HuH-7 (cell line): Measurements from ENCODE around the gene SPAG6.

ENCODE experiments used
- DNase-seq: peaks from one replicate; pipeline ENCODE4 v3.0.0; 2011; ENCODE audit warnings: low spot score

SPAG6 gene

DNA sequence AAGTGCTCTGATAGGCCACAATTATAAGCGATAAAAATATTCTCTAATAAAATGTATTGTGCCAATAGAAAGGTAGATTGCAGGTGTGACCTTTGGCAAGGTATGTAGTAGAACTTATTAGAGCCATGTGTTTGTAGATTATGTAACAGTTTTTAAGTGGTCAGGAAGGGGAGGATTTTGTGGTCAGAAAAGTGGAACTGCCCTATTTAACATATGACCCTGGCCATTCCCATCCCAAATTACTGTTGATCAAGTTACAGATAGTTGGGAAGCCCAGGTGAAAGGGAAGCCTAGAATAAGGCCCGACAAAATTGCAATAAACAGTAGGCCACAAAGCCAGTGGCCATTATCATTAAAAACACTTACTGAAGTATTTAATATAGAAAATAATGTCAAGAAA lies 89.2 kb downstream of the SPAG6 start:
- DNase-seq = no peak

- DNase-seq = no peak
Observed at GRCh38 chr10:22435650-22436049, 90.4 kb downstream of the SPAG6 start.

DNA sequence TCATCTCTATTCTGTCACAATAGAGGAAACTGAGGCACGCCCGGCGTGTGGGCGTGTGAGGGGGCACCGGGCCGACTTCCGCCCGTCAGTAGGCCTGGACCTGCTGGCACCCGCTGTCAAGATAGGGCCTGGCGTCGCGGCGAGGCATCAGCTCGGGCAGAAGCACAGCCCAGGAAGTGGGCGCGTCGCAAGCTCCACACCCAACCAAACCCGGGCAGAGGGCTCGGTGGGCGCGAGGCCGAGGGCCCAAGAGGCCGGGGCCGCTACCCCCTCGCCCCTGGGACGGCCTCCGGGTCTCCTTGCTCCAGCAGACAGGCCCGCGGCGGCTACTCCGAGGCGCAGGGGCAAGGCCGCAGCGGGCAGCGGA lies 91.2 kb downstream of the SPAG6 start:
- DNase-seq = no peak

DNA sequence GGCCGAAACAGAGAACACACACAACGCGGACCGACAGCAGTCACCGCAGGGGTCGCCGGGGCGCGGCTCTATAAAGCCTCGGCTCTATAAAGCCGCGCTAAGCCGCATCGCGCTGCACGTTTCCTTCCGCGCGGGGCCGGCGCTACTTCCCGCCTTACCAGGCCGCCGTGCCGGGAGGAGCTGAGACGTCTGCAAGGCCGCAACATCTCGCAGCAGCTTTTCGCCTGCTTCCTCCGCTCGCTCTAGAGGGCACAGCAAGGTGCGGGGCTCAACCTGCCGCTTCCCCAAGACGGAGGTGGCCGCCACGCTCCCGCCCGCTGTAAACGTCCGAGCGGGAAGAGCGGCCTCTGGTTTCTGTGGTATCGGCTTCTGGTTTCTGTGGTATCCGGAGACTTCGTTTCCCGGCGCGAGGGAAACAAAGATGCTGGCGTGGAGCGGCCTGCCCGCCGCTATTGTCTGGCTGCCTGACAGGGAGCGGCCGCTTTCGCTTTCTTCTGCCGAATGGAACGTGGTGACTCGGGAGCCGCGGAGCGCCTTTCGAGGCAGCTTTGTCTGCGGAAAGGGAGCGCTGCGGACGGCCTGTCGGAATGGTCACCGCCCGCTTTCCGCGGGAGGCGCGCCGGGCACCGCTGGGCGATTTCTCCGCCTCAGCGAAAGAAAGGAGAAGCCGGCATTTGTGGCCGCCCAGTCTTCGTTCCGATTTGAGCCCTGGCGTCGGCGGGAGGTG lies 91.8 kb downstream of the SPAG6 start:
- peak; percentile 81 for DNase-seq

- peak; percentile 55 for DNase-seq
Observed at GRCh38 chr10:22437620-22438588, 92.6 kb downstream of the SPAG6 start.

DNA sequence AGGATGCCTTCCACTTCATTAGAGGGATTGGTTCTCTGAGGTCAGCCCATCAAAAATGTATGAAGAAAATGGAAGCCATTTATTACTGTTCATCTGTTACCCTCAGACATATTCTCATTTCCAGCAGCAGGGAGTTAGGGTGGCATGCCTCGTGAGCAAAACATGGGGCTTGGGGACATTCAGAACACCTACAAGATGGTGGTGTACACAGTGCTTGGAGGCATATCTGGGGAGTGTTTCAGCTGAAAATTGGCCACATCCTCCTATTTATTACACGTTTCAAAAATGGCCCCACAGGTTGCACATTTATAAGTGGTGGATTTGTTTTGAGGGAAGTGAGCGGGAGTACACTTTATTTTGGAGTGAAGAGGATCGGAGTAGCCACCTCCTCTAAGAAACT lies 93.4 kb downstream of the SPAG6 start:
- no peak for DNase-seq

DNA sequence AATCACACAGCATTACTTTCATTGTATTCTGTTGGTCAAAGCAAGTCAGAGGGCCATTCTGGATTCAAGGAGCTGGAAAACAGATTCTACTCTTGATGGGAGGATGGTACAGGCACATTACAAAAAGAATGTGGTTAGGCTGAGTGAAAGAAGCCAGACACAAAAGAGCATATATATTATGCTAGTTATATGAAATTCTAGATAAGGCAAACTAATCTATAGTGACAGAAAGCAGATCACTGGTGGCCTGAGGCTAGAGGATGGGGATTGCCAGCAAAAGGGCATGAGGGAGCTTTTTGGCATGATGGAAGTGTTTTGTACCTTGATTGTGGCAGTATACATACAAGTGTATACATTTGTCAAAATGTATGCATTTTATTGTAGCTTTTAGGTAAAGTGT lies 96.8 kb downstream of the SPAG6 start:
- DNase-seq = no peak

- no peak for DNase-seq
Observed at GRCh38 chr10:22442468-22442867, 97.2 kb downstream of the SPAG6 start.

- no peak for DNase-seq
Observed at GRCh38 chr10:22443175-22443901, 98.0 kb downstream of the SPAG6 start.

DNA sequence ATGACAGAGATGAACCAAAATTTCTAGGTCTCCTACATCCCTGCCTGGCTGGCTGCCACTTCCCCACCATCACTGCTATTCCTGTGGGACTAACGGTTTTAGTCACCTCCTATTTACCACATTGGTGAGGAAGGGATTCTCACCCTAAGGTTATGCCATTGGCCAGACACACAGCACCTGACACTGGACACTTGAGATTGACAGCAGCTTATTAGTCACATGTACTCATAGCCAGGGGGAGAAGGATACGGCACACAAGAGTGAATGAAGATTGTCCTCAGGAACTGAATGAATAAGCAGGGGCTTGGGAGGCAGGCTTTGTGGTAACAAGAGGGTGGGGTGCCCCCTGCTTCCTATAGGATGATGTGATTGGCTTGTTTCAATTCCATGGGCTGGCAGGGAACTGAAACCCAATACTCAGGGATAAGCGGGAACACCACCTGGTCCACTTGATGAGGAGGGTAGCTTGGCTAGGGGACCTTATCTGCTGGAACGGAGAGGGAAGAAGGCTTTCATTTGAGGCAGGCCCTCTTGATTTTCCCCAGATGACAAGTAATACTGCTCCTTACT lies 99.0 kb downstream of the SPAG6 start:
- DNase-seq = no peak

GRCh38 chr10:22445495-22445894 lies 100.2 kb downstream of the SPAG6 start:
- DNase-seq = no peak

DNA sequence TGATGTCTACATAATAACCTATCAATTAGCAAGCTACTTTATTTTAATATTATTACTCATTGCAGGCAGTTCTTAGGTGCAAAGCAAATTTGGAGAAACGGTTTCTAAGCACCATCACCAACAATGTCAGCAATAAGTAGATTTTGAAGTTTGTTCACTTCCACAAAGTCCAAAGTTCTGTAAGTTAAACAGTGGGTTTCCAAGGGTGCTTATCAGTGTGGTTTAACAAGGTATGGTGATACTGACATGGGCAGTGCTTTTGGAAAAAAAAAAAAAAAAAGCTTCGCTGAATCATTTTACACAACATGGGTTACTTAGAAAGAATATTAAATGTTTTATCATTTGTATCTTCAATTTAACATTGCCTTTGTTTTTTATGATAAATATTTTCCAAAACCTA lies 101.8 kb downstream of the SPAG6 start:
- peak; percentile 73 for DNase-seq

DNA sequence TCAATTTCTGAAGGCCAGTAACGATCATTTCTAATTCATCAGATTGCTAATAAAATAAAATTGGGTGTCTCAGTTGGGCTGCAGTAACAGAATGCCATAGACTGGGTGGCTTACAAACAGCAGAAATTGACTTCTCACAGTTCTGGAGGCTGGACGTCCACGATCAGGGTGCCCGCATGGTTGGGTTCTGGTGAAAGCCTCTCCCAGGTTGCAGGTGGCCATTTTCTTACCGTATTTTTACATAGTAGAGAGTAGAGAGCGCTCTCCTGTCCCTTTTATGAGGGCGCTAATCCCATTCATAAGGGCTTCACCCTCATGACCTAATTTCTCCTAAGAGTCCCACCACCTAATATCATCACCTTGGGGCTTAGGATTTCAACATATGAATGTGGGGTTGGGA lies 106.0 kb downstream of the SPAG6 start:
- DNase-seq = no peak

- no peak for DNase-seq
Observed at GRCh38 chr10:22453320-22453719, 108.0 kb downstream of the SPAG6 start.

GRCh38 chr10:22453948-22454591 lies 108.8 kb downstream of the SPAG6 start:
- no peak for DNase-seq

DNA sequence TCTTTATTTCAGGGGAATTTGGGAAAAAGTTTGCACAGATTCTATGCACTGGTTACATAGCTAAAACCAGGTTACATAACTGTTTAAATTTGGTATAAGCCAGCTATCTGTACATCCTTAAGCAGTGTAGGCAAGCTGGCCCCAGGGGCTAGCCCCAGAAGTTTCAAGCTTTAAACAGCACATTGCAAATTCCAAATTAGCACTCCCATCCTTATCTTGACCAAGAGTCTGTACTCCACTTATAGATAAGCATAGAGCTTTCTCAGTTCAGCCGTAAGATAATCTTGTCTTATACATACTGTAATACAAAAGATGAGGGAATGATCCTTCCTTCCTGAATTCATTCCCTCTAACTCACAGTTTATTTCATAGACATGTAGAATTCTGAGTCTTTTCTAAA lies 109.3 kb downstream of the SPAG6 start:
- no peak for DNase-seq

- DNase-seq = no peak
Observed at GRCh38 chr10:22455068-22455857, 110.0 kb downstream of the SPAG6 start.

GRCh38 chr10:22456486-22456885 lies 111.2 kb downstream of the SPAG6 start:
- DNase-seq = no peak

DNA sequence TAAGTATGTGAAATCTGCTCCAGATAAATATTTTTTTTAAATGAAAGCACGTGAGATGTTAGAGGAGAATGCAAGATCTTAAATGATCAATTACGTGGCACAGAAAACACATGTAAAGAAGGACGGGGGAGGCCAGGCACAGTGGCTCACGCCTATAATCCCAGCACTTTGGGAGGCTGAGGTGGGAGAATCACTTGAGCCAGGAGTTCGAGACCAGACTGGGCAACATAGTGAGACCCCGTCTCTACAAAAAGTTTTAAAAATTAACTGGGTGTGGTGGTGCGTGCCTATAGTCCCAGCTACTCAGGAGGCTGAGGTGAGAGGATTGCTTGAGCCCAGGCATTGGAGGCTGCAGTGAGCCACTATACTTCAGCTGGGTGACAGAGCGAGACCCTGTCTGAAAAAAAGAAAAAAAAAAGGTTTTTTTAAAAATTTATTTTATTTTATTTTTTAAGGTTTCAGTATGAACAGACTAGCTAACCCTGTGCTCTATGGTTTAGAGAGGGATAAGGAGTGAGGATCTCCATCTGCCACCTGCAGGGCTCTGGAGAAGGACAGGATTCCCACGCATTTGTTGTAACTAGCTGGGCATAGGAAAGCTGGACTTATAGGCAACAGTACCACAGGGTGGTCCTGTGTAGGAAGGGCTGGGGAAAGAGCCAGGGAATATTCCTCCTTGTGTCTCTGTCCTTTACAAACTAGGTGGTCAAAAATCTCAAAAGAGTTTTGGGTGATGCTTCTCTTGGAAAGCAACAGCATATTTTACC lies 113.2 kb downstream of the SPAG6 start:
- DNase-seq = no peak

GRCh38 chr10:22459496-22459895 lies 114.2 kb downstream of the SPAG6 start:
- DNase-seq = no peak
